Thyroid gland (tissue), 4 donors: Measurements from ENCODE around the gene NR5A2. TPM values are rescaled to one million over a fixed set of nuclear protein-coding genes. Genes with fewer than 3 reads are reported as not detected.

ENCODE experiments used
- DNase-seq, 2 donors: peaks; one replicate each; pipeline ENCODE4 v3.0.0-alpha.2; 2019
- H3K27ac ChIP-seq, 3 donors: fragments of 200-600 bp; sonication (generic); 1 replicate in 2 of 3; 2 replicates in 1 of 3; pipeline ENCODE4 v1.5.1; 2016 to 2019; ENCODE audit warnings: mild to moderate bottlenecking in 1 of 3, moderate library complexity in 1 of 3
- H3K27me3 ChIP-seq: fragments of 200-600 bp; sonication (generic); one replicate; pipeline ENCODE4 v1.5.1; 2019
- H3K36me3 ChIP-seq, 2 donors: fragments of 200-600 bp; sonication (generic); one replicate each; pipeline ENCODE4 v1.5.1; 2016 to 2019
- H3K4me1 ChIP-seq, 2 donors: fragments of 200-600 bp; sonication (generic); one replicate each; pipeline ENCODE4 v1.5.1; 2017 to 2019
- H3K4me3 ChIP-seq, 3 donors: fragments of 200-600 bp; sonication (generic); replicated peaks in 1 of 3; 1 replicate in 2 of 3; 2 replicates in 1 of 3; pipeline ENCODE4 v1.5.1; 2016; ENCODE audit warnings: mild to moderate bottlenecking in 1 of 3
- H3K9me3 ChIP-seq: fragments of 200-600 bp; sonication (generic); one replicate; pipeline ENCODE4 v1.5.1; 2017
- POLR2A ChIP-seq, 2 donors: fragments of 450-650 bp; IDR thresholded peaks; one replicate each; pipeline ENCODE4 v1.6.1; 2017; ENCODE audit warnings: antibody characterized with exemption in 2 of 2, mild to moderate bottlenecking in 2 of 2, moderate library complexity in 1 of 2
- WGBS, 2 donors: methylation state at CpG; one replicate each; pipeline ENCODE4 v1.1.5; 2017; 5-methylcytosine and 5-hydroxymethylcytosine counted together
- intact Hi-C: fragments of 100-400 bp; cut with DNase I; formaldehyde crosslinking; loops from one replicate; pipeline ENCODE4 v1.15.1; 2023
- total RNA-seq, 4 donors: library from RNA; depleted of rRNA; stranded (reverse); fragments of >200 nt; gene quantifications; one replicate each; pipeline ENCODE4 v1.2.3, GENCODE V29; 2016
- TF ChIP-seq, protein P1 (sequence below), 6 experiments: fragments of 200-600 bp in 3 of 6; fragments of 450-650 bp in 3 of 6; sonication (generic) in 3 of 6; IDR thresholded peaks; one replicate each; pipeline ENCODE4 v1.5.1; 2016 to 2019; ENCODE audit warnings: antibody characterized with exemption in 6 of 6, mild to moderate bottlenecking in 2 of 6, inconsistent platforms in 1 of 6, moderate library complexity in 1 of 6

Gene NR5A2
- total RNA-seq, 4 donors from 2014 or later: 1.5 to 8.2 (median 3.9) TPM

GRCh38 chr1:200154069-200154767 lies 126.7 kb downstream of the NR5A2 start:
- peaks cover 5 to 13% of the 10 kb centered on the region in 2 donors for H3K4me1 ChIP-seq
- H3K27ac ChIP-seq: no peak overlapping the region
- H3K27me3 ChIP-seq: no peaks in the 10 kb centered on the region
- H3K36me3 ChIP-seq: no peaks in the 10 kb centered on the region
- intact Hi-C loops: no loop called here
- H3K9me3 ChIP-seq: no peaks in the 10 kb centered on the region
- no peak for TF ChIP-seq POLR2A (IDR thresholded peaks at IDR 0.05)
- TF ChIP-seq, protein P1, sequence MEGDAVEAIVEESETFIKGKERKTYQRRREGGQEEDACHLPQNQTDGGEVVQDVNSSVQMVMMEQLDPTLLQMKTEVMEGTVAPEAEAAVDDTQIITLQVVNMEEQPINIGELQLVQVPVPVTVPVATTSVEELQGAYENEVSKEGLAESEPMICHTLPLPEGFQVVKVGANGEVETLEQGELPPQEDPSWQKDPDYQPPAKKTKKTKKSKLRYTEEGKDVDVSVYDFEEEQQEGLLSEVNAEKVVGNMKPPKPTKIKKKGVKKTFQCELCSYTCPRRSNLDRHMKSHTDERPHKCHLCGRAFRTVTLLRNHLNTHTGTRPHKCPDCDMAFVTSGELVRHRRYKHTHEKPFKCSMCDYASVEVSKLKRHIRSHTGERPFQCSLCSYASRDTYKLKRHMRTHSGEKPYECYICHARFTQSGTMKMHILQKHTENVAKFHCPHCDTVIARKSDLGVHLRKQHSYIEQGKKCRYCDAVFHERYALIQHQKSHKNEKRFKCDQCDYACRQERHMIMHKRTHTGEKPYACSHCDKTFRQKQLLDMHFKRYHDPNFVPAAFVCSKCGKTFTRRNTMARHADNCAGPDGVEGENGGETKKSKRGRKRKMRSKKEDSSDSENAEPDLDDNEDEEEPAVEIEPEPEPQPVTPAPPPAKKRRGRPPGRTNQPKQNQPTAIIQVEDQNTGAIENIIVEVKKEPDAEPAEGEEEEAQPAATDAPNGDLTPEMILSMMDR (IDR thresholded peaks at IDR 0.05): no peak
- no peak overlapping the region for H3K4me3 ChIP-seq
- DNase-seq: no peak

DNA sequence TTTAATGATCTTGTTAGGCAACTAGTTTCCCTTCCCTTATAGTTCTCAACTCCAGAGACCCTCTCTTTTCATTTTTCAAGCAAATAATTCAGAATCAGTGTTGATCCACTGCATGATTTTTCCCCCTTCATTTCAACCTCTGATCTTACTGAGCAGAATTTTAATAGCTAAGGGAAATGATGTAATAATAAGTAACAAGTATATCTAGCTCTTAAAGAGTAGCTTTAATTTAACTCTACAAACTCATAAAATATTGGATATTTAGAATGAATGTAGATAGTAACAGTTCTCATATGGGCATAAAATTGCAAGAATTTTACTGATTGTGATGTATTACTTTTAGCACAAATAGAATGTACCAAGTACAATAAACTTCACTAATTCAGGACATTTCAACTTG lies 130.2 kb downstream of the NR5A2 start:
- no peaks in the 10 kb centered on the region for H3K4me1 ChIP-seq
- no peaks in the 10 kb centered on the region for H3K36me3 ChIP-seq
- H3K27me3 ChIP-seq: no peaks in the 10 kb centered on the region
- H3K4me3 ChIP-seq: no peak overlapping the region
- no peak for TF ChIP-seq POLR2A (IDR thresholded peaks at IDR 0.05)
- TF ChIP-seq, protein P1 (IDR thresholded peaks at IDR 0.05): no peak
- intact Hi-C loops: no loop called here
- no peak overlapping the region for H3K27ac ChIP-seq
- DNase-seq: no peak
- no peaks in the 10 kb centered on the region for H3K9me3 ChIP-seq

DNA sequence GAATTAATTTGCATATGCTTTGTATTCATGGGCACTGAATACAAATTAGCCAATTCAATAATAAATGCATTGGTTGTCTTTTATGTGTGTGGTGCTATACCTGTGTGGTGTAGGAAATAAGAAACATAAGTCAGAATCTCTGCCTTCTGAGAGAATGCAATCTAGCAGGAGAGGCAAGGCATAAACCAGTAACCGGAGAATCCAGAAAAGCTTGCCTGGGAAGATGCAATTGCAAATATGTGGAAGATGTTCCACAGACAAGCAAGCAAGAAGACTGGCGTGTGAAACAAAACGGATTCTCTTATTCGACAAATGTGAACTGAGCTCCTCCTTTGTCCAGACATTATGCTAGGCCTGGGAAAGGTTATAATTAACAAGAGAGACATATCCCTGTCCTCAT lies 134.3 kb downstream of the NR5A2 start:
- no peak for TF ChIP-seq POLR2A (IDR thresholded peaks at IDR 0.05)
- TF ChIP-seq, protein P1 (IDR thresholded peaks at IDR 0.05): no peak
- intact Hi-C loops: no loop called here
- WGBS, 2 donors: 92 to 95% methylated on average over 4 of the region's 4 CpGs
- H3K4me3 ChIP-seq: no peak overlapping the region
- no peaks in the 10 kb centered on the region for H3K4me1 ChIP-seq
- DNase-seq: no peak
- H3K27ac ChIP-seq: no peak overlapping the region
- H3K9me3 ChIP-seq: no peaks in the 10 kb centered on the region
- H3K36me3 ChIP-seq: no peaks in the 10 kb centered on the region
- no peaks in the 10 kb centered on the region for H3K27me3 ChIP-seq

DNA sequence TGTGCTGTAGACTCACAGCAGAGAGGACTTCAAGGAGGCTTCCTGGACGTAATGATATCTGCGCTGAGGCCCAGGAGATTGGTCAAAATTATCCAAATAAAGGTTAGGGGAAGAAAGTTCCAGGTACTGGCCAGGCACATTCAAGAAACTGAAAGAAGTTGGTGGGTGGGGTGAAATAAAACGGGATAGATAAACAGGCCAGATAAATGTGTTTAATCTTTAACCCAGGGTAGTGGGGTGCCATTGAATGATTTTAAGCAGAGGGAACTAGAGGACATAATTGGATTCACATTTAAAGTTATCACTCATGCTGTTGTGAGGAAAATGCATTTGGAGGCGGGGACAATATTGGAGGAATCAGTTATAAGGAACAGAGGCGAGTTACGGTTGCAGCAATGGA lies 134.7 kb downstream of the NR5A2 start:
- Histone ChIP-seq H3K27ac (no peak overlapping the region), H3K36me3 (no peaks in the 10 kb centered on the region), H3K27me3 (no peaks in the 10 kb centered on the region), H3K4me3 (no peak overlapping the region), H3K9me3 (no peaks in the 10 kb centered on the region), H3K4me1 (no peaks in the 10 kb centered on the region)
- TF ChIP-seq POLR2A (IDR thresholded peaks at IDR 0.05): no peak
- TF ChIP-seq, protein P1 (IDR thresholded peaks at IDR 0.05): no peak
- no peak for DNase-seq
- 92 to 93% methylated on average over 6 of the region's 6 CpGs for WGBS, 2 donors
- intact Hi-C loops: no loop called here

DNA sequence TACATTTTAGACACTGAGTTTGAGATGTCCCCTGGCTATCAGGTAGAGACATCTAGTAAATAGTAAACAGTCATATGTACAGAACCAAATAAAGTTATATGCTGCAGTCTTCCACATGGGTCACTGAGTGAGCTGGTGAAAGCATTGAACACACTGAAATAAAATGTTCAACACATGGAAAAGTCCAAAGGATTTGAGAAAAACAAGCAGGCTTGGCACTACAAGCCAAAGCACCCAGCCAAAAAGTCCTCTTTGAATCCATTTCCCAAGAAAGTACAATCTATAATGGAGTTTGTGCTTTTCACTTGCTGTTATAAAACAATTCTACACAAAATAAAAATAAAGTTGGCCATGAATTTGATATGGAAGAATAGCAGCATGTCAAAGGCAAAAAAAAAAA lies 135.4 kb downstream of the NR5A2 start:
- no peak overlapping the region for H3K27ac ChIP-seq
- no peaks in the 10 kb centered on the region for H3K9me3 ChIP-seq
- DNase-seq: no peak
- no peaks in the 10 kb centered on the region for H3K27me3 ChIP-seq
- H3K4me1 ChIP-seq: no peaks in the 10 kb centered on the region
- H3K36me3 ChIP-seq: no peaks in the 10 kb centered on the region
- H3K4me3 ChIP-seq: no peak overlapping the region
- no peak for TF ChIP-seq POLR2A (IDR thresholded peaks at IDR 0.05)
- TF ChIP-seq, protein P1 (IDR thresholded peaks at IDR 0.05): no peak
- intact Hi-C loops: no loop called here
